HG03280 (cell line): Measurements from ENCODE around the gene ATN1.

Experiments used
- ATAC-seq: cut with Tn5 transposase; IDR thresholded peaks from one replicate; pipeline ENCODE4 v1.9.1; 2021; ENCODE audit warnings: mild to moderate bottlenecking, moderate library complexity; ENCODE audit not compliant: unreplicated experiment

ATN1 gene

DNA sequence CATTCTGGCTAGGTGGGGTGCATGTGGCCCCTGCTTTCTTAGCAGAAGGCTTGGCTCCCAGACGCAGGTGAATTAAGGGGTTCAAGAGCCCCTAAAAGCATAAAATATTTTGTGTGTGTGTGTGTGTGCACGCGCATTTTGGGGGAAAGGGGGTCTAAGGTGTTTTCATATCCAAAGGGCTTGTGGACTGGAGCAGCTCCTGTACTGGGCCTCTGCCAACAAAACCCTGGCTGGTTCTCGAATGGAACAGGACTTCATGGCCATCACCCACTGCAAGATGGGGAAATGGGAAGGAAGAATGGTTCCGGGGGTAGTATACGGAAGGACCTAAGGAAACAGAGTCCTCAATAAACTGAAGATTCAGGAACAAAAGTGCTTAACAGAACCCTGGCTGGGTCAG is 3.9 kb upstream of the ATN1 start:
- no peak for ATAC-seq

DNA sequence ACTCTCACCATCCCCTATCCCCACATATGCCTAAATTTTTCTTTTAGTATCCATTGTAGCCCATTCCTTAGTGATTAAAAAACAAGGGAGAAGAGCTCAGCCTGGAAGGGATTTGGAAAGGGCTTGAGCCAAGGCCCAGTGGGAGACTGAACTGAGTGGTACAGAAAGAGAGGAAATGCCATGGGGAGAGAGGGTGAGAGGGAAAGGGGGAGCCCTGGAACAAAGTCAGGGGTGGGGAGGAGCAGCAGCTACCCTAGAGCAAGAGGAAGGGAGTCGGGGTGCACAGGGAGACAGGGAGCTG is 2.6 kb upstream of the ATN1 start:
- no peak for ATAC-seq

DNA sequence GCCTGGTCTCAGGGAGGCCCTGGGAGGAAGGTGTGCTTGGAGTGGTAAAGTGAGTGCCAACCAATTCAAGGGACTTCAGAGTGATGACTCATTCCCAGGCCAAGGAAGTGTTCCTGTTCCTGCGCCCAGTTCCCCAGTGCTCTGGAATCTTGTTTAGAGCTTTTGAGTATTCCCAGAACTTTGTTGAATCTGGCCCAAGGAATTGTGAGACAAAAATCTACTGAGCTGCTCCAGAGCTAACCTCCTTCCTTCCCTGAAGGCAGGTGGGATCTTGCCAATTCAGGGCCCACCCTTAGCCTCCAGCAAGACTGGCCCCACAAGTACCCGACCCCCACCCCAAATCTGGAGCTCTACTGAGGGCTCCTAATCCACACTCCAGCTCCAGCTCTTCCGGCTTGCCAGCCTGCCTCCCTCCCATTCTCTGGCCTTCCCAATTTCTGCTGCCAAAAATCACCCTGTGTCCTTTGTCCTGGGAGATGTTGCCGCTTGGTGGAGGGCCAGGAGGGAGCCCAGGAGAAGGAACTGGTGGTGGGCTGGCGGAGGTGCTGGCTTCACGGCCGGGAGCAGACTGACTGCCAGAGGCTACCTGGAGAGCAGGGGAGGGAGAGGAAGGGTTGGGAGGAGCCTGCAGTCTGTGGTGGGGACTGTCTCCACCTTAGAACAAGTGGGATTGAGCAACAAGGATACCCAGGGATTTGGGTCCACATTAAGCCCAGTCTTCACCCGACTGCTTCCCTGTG is 2.0 kb upstream of the ATN1 start:
- no peak for ATAC-seq

DNA sequence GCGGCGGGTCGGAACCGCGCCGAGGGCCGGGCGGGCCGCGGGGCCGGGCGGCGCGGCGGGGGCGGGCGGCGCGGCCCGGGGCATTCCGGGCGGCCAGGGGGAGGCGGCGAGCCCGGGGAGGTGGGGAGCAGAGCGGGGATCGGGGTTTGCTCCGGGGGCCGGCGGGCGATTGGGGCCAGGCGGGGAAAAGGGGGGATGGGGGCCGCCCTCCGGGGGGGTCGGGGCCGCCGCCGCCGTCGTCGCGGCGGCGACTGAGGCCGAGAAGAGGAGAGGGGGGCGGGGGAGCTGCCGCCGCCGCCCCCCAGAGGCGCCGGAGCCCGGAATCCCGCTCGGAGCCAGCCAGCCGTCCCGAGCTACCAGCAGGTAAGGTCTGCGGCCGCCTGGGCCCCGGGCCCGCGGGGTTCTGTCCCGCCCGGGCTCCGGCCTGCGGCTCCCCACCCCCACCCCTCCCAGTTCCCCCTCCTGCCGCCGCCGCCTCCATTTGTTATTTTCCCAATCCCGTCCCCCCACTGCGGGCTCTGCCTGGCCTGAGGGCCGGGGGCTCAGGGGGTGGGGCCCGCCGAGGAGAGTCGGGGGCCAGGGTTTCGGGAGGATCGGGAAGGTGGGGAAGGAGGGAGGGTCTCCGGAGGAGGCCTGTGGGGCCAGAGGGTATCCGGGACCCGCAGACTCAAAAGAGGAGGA is 403 bp downstream of the ATN1 start:
- no peak for ATAC-seq

DNA sequence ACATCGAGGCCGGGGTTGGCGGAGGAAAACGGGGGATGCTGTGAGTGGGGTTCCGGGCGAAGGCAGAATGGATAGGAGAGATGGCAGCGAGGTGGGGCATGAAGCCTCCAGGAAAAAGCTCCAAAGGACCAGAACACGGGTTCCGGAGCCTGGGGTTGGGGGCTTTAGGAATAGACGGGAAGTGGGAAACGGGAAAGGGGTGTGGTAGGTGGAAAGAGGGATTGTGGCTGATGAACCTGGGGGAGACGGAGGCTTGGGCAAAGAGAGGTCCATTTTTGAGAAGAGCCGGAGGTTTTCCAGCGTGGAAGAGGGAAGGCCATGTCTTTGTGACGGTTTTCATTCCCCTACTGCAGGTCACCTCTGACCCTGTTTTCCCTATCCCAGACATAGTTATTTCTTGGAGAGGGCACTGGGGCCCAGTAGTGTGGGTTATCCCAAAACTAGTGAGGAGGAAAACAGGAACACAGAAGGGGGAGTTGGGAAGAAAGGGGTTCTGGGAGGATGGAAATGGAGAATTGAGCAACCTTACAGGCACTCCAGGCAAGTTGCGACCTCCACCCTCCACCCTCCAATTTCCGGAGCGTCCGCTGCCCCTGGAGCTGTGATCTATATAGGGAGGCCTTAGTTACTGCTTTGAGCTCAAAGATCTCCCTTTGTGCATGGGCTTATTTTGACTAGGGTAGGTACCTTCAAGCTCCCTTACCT is 1.1 kb downstream of the ATN1 start:
- no peak for ATAC-seq

DNA sequence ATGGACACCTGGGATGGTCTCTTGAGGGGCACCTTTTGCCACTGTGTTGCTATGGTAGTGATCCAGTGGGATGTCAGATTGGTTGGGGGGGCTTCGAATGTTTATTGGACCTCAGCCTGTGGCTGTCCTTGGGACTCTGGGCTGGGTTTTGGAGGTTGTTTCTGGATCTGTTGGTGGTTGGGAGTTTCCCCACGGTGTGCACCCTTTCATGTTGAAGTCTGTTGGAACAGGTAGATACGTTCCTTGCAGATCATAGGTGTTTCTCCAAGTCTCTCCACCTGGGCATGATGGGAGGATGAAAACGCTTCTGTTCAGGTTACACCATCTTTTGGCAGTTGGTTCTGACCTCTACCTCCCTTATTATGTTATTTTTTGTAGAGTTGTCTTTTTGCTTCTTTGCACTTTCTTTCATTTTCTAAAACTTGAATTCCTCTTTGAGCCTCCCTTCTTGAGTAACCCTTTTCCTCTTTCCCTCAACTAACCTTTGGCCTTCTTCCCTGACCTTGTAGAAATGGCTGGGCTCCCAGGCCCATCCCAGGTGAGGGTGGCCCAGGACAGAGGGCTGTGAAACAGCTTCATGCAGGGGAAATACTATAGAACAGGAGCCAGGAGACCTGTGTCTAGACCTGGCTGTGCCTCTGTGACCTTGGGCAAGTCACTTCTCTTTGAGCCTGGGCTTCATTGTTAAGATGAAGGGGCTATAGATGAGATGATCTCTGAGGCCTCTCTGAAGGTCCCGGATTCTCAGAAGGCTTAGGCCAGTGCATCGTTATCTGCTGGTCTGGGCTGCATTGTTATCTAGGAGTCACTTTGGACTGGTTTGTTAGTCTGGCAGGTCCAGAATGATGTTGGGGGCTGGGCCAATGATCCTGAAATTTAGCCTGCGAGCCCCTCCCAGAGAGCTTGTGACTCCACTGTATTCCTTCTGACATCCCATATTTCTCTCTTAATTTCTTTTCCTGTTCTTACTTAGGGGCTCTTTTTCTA is 2.0 kb downstream of the ATN1 start:
- no peak for ATAC-seq

DNA sequence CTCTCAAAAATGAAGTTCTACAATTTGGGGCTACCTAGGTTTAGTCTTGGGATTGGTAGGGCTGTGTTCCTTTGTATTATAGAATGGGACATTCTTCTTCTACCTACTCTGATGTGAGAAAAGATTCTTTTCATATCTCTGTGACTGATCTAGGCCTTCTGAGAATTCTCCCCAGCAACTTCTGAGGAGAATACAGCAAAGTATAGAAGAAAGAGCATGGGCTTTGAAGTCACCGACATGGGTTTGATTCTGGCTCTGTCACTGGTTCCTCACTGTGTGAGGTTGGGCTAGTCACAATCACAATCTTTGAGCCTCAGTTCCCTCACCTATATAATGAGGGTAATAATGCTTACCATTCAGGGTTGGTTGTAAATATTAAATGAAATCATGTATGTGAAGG is 5.0 kb downstream of the ATN1 start:
- no peak for ATAC-seq

DNA sequence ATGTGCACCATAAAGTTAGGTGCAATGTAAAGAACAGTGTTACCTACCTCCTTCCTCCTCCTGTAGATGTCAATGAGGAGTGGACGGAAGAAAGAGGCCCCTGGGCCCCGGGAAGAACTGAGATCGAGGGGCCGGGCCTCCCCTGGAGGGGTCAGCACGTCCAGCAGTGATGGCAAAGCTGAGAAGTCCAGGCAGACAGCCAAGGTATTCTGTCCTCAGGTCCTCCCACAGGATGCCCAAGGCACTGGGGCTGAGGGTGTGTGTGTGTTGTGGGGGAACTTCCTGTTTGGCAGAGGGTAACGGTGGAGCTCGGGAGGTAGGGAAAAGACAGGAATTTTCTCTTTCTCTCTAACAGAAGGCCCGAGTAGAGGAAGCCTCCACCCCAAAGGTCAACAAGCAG is 6.4 kb downstream of the ATN1 start:
- no peak for ATAC-seq

DNA sequence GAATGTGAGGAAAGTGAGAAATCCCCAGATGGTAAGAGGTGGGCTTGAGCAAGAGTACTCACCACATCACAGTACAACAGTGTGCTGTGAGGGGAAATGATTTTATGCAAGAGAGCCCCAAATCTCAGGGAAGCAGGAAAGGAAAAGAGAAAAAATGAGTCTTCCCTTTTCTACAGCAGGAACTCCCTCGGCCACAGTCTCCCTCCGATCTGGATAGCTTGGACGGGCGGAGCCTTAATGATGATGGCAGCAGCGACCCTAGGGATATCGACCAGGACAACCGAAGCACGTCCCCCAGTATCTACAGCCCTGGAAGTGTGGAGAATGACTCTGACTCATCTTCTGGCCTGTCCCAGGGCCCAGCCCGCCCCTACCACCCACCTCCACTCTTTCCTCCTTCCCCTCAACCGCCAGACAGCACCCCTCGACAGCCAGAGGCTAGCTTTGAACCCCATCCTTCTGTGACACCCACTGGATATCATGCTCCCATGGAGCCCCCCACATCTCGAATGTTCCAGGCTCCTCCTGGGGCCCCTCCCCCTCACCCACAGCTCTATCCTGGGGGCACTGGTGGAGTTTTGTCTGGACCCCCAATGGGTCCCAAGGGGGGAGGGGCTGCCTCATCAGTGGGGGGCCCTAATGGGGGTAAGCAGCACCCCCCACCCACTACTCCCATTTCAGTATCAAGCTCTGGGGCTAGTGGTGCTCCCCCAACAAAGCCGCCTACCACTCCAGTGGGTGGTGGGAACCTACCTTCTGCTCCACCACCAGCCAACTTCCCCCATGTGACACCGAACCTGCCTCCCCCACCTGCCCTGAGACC is 7.8 kb downstream of the ATN1 start:
- no peak for ATAC-seq

DNA sequence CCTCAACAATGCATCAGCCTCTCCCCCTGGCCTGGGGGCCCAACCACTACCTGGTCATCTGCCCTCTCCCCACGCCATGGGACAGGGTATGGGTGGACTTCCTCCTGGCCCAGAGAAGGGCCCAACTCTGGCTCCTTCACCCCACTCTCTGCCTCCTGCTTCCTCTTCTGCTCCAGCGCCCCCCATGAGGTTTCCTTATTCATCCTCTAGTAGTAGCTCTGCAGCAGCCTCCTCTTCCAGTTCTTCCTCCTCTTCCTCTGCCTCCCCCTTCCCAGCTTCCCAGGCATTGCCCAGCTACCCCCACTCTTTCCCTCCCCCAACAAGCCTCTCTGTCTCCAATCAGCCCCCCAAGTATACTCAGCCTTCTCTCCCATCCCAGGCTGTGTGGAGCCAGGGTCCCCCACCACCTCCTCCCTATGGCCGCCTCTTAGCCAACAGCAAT is 8.5 kb downstream of the ATN1 start:
- no peak for ATAC-seq

DNA sequence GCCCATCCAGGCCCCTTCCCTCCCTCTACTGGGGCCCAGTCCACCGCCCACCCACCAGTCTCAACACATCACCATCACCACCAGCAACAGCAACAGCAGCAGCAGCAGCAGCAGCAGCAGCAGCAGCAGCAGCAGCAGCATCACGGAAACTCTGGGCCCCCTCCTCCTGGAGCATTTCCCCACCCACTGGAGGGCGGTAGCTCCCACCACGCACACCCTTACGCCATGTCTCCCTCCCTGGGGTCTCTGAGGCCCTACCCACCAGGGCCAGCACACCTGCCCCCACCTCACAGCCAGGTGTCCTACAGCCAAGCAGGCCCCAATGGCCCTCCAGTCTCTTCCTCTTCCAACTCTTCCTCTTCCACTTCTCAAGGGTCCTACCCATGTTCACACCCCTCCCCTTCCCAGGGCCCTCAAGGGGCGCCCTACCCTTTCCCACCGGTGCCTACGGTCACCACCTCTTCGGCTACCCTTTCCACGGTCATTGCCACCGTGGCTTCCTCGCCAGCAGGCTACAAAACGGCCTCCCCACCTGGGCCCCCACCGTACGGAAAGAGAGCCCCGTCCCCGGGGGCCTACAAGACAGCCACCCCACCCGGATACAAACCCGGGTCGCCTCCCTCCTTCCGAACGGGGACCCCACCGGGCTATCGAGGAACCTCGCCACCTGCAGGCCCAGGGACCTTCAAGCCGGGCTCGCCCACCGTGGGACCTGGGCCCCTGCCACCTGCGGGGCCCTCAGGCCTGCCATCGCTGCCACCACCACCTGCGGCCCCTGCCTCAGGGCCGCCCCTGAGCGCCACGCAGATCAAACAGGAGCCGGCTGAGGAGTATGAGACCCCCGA is 9.1 kb downstream of the ATN1 start:
- ATAC-seq, result no peak

DNA sequence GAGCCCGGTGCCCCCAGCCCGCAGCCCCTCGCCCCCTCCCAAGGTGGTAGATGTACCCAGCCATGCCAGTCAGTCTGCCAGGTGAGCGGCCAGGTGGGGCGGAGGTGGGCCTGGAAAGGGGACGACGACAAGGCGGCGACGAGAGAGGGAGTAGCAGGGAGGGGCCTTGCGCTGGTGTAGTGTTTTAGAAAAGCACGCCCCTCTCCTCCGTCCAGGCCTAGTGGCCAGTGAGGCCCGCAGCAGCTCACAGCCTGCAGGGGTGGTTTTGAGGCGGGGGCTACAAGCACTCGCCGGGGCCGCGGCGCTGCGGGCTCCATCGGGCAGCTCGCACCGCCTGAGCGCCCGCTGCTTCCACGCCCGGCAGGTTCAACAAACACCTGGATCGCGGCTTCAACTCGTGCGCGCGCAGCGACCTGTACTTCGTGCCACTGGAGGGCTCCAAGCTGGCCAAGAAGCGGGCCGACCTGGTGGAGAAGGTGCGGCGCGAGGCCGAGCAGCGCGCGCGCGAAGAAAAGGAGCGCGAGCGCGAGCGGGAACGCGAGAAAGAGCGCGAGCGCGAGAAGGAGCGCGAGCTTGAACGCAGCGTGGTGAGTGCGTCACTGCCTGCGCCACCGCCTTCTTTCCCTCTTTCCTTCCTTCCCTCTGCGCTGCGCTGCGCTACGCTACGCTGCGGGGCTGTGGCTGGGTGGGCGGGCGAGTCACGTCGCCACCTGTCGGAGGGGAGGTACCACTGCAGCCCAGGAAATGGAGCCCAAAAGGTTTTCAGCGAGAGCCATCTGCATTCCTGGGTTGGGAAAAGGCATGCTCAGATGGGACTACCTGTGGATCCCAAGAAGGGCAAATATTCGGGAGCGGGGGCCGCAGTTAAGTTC is 10.0 kb downstream of the ATN1 start:
- ATAC-seq, result peak; percentile 89

DNA sequence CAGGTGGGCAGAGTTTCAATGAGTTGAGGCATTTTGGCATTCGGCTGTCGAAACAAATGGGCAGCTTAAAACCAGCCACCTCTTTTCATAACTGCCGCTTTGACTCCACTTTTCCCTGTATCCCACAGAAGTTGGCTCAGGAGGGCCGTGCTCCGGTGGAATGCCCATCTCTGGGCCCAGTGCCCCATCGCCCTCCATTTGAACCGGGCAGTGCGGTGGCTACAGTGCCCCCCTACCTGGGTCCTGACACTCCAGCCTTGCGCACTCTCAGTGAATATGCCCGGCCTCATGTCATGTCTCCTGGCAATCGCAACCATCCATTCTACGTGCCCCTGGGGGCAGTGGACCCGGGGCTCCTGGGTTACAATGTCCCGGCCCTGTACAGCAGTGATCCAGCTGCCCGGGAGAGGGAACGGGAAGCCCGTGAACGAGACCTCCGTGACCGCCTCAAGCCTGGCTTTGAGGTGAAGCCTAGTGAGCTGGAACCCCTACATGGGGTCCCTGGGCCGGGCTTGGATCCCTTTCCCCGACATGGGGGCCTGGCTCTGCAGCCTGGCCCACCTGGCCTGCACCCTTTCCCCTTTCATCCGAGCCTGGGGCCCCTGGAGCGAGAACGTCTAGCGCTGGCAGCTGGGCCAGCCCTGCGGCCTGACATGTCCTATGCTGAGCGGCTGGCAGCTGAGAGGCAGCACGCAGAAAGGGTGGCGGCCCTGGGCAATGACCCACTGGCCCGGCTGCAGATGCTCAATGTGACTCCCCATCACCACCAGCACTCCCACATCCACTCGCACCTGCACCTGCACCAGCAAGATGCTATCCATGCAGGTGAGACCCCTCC is 10.8 kb downstream of the ATN1 start:
- ATAC-seq, result no peak

DNA sequence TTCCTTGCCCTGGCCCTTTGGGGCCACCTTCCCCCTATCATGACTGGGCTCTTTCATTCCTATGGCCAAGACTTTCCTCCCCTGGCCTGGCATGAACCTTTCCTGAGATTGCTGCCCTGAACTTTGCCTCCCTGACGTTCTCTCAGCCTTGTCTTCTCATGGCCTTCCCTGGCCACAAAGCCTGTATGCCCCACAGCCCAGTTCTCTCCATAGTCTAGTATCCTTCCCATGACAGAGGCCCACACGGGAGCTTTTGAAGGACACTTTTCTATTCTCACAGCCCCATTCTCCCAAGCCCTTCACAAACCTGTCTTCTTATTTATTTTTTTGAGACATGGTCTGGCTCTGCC is 11.4 kb downstream of the ATN1 start:
- ATAC-seq, result no peak

DNA sequence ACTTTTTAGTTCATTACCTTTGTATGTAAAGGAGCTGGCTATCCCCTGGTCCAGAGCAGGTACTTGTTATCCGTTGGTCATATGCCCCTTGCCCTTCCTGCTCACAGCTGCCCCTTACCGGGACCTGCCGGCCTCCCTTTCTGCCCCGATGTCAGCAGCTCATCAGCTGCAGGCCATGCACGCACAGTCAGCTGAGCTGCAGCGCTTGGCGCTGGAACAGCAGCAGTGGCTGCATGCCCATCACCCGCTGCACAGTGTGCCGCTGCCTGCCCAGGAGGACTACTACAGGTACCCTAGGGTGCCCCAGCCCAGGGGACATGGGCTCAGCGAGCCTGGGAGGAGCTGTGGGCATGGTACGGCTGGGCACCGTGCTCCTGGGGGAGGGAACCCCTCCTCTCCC is 13.5 kb downstream of the ATN1 start:
- no peak for ATAC-seq

DNA sequence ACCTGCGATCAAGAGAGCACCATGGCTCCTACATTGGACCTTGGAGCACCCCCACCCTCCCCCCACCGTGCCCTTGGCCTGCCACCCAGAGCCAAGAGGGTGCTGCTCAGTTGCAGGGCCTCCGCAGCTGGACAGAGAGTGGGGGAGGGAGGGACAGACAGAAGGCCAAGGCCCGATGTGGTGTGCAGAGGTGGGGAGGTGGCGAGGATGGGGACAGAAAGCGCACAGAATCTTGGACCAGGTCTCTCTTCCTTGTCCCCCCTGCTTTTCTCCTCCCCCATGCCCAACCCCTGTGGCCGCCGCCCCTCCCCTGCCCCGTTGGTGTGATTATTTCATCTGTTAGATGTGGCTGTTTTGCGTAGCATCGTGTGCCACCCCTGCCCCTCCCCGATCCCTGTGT is 14.0 kb downstream of the ATN1 start:
- no peak for ATAC-seq

DNA sequence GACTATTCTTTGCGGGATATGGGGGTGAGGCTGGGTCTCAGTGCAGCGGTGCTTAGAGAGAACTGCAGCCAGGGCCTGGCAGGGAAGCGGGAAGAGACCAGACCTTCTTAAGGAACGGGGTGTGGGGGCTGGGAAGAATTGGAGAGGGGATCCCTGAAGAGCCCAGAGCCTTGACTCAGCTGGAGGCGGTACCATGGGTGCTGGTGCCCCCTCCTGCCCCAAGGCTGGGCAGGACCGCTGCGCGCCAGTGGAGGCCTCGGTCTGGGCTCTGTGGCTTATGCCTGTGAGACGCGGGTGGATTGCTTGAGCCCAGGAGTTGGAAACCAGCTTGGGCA is 14.5 kb downstream of the ATN1 start:
- no peak for ATAC-seq

DNA sequence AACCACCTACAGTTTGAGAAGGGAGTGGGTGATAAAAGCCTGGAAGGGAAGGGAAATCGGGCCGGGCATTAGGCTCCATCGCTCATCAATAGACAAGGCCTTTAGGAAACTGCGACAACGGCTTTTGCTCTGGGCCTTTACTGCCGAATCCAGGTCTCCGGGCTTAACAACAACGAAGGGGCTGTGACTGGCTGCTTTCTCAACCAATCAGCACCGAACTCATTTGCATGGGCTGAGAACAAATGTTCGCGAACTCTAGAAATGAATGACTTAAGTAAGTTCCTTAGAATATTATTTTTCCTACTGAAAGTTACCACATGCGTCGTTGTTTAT is 15.6 kb downstream of the ATN1 start:
- peak; percentile 29 for ATAC-seq
